HUES48 (cell line): ENCODE data around the gene PACS2.
"Not testable (repeated sequence)": the region's sequence is repeated elsewhere in the genome, so short reads cannot be mapped to it uniquely, and the experiment has no call there.

ENCODE experiments used
- H3K27ac ChIP-seq: one replicate; pipeline ENCODE4 v1.7.0; 2013; ENCODE audit warnings: low read depth, low read length, inconsistent platforms
- H3K27me3 ChIP-seq: 2 replicates; pipeline ENCODE4 v1.6.1; 2013; ENCODE audit warnings: mild to moderate bottlenecking, low read length; ENCODE audit not compliant: control insufficient read depth, insufficient read depth
- H3K36me3 ChIP-seq: 2 replicates; pipeline ENCODE4 v1.6.1; 2013; ENCODE audit warnings: low read length; ENCODE audit not compliant: control insufficient read depth, insufficient read depth
- H3K4me1 ChIP-seq: 2 replicates; pipeline ENCODE4 v1.6.1; 2013; ENCODE audit warnings: mild to moderate bottlenecking, low read length; ENCODE audit not compliant: control insufficient read depth, insufficient read depth
- H3K4me3 ChIP-seq: 2 replicates; pipeline ENCODE4 v1.5.1; 2013; ENCODE audit warnings: mild to moderate bottlenecking, low read depth, low read length
- H3K9ac ChIP-seq: 2 replicates; pipeline ENCODE4 v1.6.1; 2013; ENCODE audit warnings: mild to moderate bottlenecking, low read depth, low read length, moderate library complexity
- H3K9me3 ChIP-seq: 2 replicates; pipeline ENCODE4 v1.6.1; 2013; ENCODE audit warnings: low read length; ENCODE audit not compliant: control insufficient read depth, insufficient read depth

PACS2 gene

DNA sequence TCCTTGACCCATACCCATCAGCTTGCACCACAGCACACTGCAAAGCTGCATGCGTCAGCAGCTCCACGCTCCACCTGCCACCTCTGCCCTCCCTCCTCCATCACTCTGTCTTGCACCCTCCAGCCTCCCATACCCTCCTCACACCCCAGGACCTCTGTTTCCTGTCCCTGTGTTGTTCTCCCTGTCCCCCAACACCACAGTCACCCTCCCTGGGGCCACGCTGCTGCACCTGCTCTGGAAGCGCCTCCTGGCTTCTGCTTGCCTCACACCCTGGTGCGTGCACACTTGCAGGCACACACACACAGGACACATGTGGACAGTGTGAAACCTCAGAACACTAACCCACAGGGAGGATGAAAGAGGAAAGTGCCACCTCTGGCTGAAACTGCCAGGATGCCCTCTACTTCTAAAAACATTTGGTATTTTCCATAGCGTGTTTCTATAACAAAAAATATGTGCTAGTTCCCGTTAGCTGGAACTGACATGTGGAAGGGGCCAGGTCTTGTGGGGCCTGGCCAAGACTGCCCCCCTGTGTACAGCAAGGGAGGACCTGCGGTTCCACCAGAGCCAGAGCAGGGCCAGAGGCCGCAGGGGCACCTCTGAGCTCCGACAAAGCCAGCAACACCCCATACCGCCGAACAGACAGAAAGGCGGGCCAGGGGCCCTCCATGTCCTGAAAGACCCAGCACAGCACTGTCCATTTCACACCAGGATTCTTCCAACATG, 23.8 kb upstream of the PACS2 start:
- Histone ChIP-seq H3K36me3 (no peaks in the 10 kb centered on the region), H3K4me3 (no peak overlapping the region), H3K9me3 (no peaks in the 10 kb centered on the region), H3K27ac (no peak overlapping the region), H3K9ac (no peak overlapping the region), H3K4me1 (no peaks in the 10 kb centered on the region), H3K27me3 (no peaks in the 10 kb centered on the region)

DNA sequence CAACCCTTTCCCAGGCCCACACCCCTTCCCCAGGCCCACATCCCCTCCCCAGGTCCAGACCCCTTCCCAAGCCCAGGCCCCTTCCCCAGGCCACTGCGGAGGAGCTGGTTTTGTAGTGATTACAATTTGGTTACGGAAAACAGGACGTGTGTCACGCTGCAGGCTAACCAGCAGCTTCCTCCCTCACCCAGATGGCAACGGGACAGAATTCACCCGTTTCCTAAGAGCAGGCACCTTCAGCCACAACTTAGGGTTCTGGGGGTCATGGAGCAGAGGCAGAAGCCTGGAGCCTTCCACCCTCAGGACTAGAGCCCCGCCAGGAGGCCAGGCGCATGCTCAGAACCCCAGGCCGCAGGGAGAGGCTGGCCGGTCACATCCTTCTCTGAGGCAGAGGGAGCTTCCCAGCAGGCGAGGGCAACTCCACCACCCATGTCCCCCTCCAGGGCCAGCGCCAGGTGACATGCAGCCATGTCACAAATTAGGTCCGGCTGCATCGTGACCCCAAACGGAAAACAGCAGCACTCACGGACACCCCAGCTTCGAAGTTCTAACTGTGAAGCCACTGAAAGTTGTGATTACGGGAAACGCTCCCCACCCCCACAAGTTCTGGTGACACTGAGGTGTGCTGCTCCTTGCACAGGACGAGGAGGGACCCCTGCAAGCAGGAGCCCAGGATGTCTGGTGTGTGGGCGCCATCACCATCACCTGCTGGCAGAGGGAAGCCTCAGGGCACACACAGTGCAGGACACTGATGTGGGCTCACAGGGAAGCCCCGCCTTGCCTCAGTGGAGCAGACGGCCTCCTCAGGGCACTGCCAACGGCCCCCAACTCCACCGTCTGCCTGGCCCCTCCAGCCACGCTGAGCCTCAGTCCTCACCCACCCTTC, 21.5 kb upstream of the PACS2 start:
- Histone ChIP-seq H3K4me3 (no peak overlapping the region), H3K27ac (no peak overlapping the region), H3K36me3 (no peaks in the 10 kb centered on the region), H3K4me1 (no peaks in the 10 kb centered on the region), H3K9ac (no peak overlapping the region), H3K9me3 (no peaks in the 10 kb centered on the region), H3K27me3 (no peaks in the 10 kb centered on the region)

DNA sequence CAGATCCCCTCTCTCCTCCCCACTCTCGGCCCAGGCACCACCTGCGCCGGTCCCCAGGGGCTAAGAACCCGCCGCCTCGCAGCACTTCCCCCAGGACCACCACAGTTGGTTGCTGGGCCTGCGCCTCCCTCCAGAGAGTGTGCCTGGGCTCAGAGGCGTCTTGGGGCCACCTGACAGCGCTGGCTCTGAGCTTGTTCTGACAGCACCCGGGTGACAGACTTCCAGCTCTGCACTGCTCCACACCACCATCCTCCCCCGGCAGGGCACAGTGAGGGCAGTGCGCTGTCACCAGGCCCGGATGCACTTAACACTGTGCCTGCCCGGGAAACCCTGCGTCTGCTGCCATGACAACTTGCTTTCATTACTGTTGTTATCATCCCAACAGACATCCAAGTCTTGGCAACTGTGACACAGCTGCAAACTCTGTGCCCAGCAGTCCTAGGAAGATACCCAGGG, 20.4 kb upstream of the PACS2 start:
- Histone ChIP-seq H3K4me1 (no peaks in the 10 kb centered on the region), H3K36me3 (no peaks in the 10 kb centered on the region), H3K4me3 (no peak overlapping the region), H3K27ac (no peak overlapping the region), H3K27me3 (peaks cover 1% of the 10 kb centered on the region; the same call in 1 of the 2 replicates), H3K9me3 (no peaks in the 10 kb centered on the region), H3K9ac (no peak overlapping the region)

DNA sequence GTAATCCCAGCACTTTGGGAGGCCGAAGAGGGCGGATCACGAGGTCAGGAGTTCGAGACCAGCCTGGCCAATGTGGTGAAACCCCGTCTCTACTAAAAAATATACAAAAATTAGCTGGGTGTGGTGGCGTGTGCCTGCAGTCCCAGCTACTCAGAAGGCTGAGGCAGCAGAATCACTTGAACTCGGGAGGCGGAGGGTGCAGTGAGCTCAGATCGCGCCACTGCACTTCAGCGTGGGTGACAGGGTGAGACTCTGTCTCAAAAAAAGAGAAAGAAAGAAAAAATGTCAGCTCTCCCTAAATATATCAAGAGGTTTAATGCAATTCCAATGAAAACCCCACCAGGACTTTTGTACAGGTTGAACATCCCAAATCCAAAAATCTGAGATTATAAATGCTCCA, 17.2 kb upstream of the PACS2 start:
- not testable (repeated sequence) for H3K4me1 ChIP-seq
- H3K27me3 ChIP-seq = peaks cover 11% of the 10 kb centered on the region

DNA sequence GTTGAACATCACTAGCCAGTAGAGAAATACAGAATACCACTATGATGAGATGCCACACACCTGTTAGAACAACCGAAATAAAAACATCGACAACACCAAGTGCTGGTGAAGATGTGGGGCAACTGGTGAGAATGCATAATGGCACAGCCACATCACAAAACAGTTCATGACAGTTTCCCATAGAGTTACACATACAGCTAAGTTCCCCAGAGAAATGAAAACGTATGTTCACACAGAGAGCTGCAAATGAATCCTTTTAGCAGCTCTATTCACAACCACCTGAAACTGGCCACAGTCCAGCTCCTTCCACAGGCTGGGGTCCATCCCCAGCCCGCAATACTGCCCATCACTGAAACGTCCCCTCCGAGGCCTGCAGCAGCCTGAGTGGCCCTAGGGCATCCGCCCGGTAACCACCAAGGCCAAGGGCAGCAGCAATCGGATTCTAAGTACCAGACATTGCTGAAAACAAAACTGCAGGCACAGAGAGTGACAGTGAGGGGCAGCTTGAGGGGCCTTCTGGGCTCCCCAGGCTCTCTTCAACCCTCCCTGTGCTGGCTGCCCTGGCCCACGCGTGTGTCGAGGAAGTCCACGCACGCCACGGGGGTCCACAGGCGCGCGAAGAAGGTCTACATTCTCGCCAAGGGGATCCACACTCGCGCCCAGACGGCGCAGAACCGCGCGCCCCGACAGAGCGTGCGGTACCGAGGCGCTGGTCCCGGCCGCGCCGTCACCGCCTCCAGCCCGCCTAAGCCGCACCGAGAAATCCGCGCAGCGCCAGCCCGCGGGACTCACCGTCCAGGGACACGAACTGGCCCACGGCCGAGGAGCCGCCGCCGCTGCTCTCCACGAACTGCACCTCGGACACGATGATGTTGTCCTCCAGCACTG, 14.7 kb upstream of the PACS2 start:
- no peaks in the 10 kb centered on the region for H3K9me3 ChIP-seq
- H3K36me3 ChIP-seq = no peaks in the 10 kb centered on the region
- H3K9ac ChIP-seq = peak overlapping the region; percentile 78; the same call in 1 of the 2 replicates
- peaks cover 11% of the 10 kb centered on the region for H3K27me3 ChIP-seq
- peak overlapping the region; percentile 93 for H3K27ac ChIP-seq
- peak overlapping the region; percentile 89 for H3K4me3 ChIP-seq
- H3K4me1 ChIP-seq = peaks cover 5% of the 10 kb centered on the region; the same call in 1 of the 2 replicates

More for the DNA sequence above, 17.2 kb upstream of the PACS2 start:
- H3K4me3 ChIP-seq, H3K27ac ChIP-seq, H3K9ac ChIP-seq, H3K36me3 ChIP-seq, H3K9me3 ChIP-seq: not testable (repeated sequence)

DNA sequence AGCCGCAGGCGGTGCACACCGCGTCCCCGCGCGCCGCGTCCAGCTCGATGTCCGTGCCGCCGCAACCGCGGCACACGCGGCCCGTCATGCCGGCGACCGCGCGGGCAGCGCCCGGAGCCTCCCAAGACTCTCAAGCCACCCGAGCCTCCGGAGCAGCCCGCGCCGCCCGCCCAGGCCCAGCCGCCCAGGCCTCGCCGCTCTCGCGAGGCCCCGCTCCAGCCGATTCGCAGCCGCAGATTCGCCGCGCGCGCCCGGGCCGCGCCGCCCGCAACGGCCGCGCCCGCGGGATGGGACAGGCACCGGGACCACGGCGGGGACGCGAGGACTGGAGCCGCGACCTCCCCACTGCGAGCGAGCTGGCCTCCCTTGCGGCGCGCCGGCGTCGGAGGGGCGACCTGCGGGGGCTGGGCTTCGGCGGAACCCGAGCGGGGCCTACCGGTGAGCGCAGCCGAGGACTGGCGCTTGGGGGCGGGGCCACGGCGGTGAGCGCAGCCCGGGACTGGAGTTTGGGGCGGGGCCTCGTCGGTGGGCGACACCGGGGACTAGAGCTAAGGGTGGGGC, 13.9 kb upstream of the PACS2 start, which contains the start of gene BRF1:
Gene BRF1, minus strand, starts transcription at position 460 of the 561 bp plus-strand sequence. Its CDS starts 372 bp downstream, at position 88.
- Histone ChIP-seq H3K4me1 (peaks cover 5% of the 10 kb centered on the region; the same call in 1 of the 2 replicates), H3K9ac (peak within 1 kb of the TSS; percentile 78; the same call in 1 of the 2 replicates), H3K27ac (peak within 1 kb of the TSS; percentile 93), H3K36me3 (no peaks in the 10 kb centered on the region), H3K9me3 (no peaks in the 10 kb centered on the region), H3K4me3 (peak within 1 kb of the TSS; percentile 89), H3K27me3 (peaks cover 11% of the 10 kb centered on the region)

DNA sequence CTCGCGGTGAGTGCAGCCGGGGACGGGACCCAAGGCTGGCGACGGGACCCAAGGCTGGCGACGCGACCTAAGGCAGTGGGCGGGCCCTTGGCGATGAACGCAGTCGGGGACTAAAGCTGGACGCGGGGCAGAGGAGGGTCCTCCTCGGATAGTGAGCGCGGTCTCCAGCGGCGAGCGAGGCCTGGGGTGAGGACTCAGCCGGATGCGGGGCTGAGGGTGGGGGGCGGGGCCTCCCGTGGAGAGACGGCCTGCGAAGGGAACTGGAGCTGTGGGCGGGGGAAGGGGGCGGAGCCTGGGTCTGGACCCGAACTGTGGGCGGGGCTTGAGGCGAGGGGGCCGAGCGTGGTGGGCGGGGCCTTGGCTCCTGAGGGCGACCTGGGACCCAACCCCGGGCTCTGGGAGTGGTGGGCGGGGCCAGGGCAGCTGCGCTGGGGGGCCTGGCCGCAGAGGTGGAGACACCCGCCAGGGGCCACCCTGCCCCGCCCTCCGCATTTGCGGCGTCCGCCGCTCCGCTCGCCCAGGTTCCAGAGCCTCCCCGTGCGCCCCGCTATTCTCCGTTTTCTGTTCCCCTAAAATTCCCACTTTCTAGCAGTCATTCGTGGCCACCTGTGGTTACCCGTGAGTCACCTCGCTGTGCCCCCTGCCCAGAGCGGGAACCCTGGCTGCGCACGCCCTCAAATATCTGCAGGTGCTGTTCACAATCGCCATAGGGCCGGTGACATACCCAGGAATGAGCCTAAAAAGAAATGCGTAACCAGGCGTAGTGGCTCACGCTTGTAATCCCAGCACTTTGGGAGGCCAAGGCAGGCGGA, 13.2 kb upstream of the PACS2 start:
- Histone ChIP-seq H3K27me3 (peaks cover 11% of the 10 kb centered on the region), H3K9me3 (no peaks in the 10 kb centered on the region), H3K9ac (0 out of 2 replicates have a peak overlapping the region, but pooled peaks have one; percentile 78), H3K36me3 (no peaks in the 10 kb centered on the region), H3K4me1 (peaks cover 5% of the 10 kb centered on the region; the same call in 1 of the 2 replicates), H3K27ac (peak overlapping the region; percentile 93), H3K4me3 (peak overlapping the region; percentile 89)

DNA sequence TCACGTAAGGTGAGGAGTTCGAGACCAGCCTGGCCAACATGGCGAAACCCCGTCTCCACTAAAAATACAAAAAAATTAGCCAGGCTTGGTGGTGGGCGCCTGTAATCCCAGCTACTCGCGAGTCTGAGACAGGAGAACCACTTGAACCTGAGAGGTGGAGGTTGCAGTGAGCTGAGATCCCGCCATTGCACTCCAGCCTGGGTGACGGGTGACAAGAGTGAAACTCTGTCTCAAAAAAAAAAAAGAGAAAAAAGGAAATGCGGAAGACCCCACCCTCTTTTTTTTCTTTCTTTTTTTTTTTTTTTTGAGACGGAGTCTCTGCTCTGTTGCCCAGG, 12.7 kb upstream of the PACS2 start:
- Histone ChIP-seq H3K27me3 (peaks cover 11% of the 10 kb centered on the region), H3K4me3 (peak overlapping the region; percentile 89)
- H3K27ac ChIP-seq, H3K9me3 ChIP-seq, H3K4me1 ChIP-seq, H3K36me3 ChIP-seq, H3K9ac ChIP-seq: not testable (repeated sequence)

DNA sequence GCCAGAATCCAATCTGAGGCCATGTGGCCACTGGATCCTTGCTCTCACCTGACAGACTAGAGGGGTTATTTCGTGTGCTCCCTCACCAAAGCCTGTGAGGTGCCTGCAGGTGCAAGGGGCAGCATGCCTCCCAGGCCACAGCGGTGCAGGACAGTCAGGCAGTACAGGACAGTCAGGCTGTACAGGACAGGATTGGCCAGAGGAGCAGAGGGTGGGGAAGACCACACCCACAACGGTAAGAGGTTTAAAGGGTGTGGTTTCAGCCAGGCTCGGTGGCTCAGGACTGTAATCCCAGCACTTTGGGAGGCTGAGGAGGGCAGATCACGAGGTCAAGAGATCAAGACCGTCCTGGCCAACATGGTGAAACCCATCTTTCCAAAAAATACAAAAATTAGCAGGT, 10.6 kb upstream of the PACS2 start:
- H3K9me3 ChIP-seq = no peaks in the 10 kb centered on the region
- H3K27ac ChIP-seq = no peak overlapping the region
- H3K4me3 ChIP-seq = no peak overlapping the region
- H3K27me3 ChIP-seq = peaks cover 11% of the 10 kb centered on the region
- H3K36me3 ChIP-seq = no peaks in the 10 kb centered on the region
- peaks cover 14% of the 10 kb centered on the region; the same call in 1 of the 2 replicates for H3K4me1 ChIP-seq
- H3K9ac ChIP-seq = no peak overlapping the region
